Measurements from ENCODE around the gene PDS5A.
"Not testable (repeated sequence)": the region's sequence is repeated elsewhere in the genome, so short reads cannot be mapped to it uniquely, and the experiment has no call there.

Gene PDS5A

DNA sequence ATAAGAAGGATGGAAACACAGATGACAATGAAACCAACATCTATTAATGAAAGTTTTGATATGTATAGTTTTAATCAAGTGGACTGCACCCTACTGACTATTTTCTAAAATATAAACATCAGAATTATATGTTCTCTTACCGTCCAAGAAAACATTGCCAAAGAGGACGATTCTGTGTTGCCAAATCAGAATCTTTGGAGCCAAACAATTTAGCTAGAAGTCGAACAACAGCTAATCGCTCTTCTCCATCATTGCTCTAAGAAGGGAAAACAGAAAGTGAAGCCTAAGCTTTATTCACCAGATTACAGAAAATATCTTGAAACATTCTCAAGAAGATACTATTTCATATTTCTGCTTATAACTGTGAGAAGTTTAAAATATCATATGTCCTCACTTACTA, 64.2 kb downstream of the PDS5A start:
- Histone ChIP-seq H3K4me3 (replicated peaks; ENCODE audit: insufficient read depth, low read length) (no peak overlapping the region), H3K27me3 (ENCODE audit: insufficient read depth, poor library complexity, severe bottlenecking) (no peaks in the 10 kb centered on the region), H3K27ac (replicated peaks) (no peak overlapping the region)
- no peak for DNase-seq (ENCODE audit: low read depth in 1 of 2, low spot score in 1 of 2)
- TF ChIP-seq GABPA (IDR thresholded peaks at IDR 0.05; ENCODE audit: low read depth) (no peak), SPI1 (IDR thresholded peaks at IDR 0.05; ENCODE audit: borderline replicate concordance, low read depth) (no peak), POLR2AphosphoS5 (IDR thresholded peaks at IDR 0.05; ENCODE audit: low read depth) (no peak)
- TF ChIP-seq, protein P1, sequence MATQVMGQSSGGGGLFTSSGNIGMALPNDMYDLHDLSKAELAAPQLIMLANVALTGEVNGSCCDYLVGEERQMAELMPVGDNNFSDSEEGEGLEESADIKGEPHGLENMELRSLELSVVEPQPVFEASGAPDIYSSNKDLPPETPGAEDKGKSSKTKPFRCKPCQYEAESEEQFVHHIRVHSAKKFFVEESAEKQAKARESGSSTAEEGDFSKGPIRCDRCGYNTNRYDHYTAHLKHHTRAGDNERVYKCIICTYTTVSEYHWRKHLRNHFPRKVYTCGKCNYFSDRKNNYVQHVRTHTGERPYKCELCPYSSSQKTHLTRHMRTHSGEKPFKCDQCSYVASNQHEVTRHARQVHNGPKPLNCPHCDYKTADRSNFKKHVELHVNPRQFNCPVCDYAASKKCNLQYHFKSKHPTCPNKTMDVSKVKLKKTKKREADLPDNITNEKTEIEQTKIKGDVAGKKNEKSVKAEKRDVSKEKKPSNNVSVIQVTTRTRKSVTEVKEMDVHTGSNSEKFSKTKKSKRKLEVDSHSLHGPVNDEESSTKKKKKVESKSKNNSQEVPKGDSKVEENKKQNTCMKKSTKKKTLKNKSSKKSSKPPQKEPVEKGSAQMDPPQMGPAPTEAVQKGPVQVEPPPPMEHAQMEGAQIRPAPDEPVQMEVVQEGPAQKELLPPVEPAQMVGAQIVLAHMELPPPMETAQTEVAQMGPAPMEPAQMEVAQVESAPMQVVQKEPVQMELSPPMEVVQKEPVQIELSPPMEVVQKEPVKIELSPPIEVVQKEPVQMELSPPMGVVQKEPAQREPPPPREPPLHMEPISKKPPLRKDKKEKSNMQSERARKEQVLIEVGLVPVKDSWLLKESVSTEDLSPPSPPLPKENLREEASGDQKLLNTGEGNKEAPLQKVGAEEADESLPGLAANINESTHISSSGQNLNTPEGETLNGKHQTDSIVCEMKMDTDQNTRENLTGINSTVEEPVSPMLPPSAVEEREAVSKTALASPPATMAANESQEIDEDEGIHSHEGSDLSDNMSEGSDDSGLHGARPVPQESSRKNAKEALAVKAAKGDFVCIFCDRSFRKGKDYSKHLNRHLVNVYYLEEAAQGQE (IDR thresholded peaks at IDR 0.05; ENCODE audit: insufficient replicate concordance, low read depth) = no peak
- TF ChIP-seq, protein P2, sequence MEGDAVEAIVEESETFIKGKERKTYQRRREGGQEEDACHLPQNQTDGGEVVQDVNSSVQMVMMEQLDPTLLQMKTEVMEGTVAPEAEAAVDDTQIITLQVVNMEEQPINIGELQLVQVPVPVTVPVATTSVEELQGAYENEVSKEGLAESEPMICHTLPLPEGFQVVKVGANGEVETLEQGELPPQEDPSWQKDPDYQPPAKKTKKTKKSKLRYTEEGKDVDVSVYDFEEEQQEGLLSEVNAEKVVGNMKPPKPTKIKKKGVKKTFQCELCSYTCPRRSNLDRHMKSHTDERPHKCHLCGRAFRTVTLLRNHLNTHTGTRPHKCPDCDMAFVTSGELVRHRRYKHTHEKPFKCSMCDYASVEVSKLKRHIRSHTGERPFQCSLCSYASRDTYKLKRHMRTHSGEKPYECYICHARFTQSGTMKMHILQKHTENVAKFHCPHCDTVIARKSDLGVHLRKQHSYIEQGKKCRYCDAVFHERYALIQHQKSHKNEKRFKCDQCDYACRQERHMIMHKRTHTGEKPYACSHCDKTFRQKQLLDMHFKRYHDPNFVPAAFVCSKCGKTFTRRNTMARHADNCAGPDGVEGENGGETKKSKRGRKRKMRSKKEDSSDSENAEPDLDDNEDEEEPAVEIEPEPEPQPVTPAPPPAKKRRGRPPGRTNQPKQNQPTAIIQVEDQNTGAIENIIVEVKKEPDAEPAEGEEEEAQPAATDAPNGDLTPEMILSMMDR (IDR thresholded peaks at IDR 0.05; ENCODE audit: insufficient read depth, low read length) = no peak

DNA sequence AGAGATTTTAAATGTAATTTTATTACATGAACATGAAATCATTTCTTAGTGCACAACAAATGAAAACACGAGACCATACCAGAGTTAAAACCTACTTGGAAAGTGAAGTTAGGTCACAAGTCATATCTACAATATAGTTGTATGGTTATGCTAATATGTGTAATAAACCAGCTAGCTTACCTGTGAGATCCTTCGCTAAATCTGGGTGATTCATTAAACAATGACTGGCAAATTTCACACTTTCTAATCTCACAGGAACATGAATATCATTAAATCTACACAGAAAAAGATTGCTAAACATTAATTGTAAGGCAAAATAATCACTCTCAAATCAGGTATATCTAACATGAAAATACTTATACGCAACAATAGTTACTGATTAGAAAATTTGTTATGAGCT, 67.6 kb downstream of the PDS5A start:
- H3K4me3 ChIP-seq (replicated peaks; ENCODE audit: insufficient read depth, low read length) = no peak overlapping the region
- H3K27me3 ChIP-seq (ENCODE audit: insufficient read depth, poor library complexity, severe bottlenecking) = no peaks in the 10 kb centered on the region
- DNase-seq (ENCODE audit: low read depth in 1 of 2, low spot score in 1 of 2) = no peak
- H3K27ac ChIP-seq (replicated peaks) = no peak overlapping the region
- TF ChIP-seq GABPA (IDR thresholded peaks at IDR 0.05; ENCODE audit: low read depth) = no peak
- no peak for TF ChIP-seq POLR2AphosphoS5 (IDR thresholded peaks at IDR 0.05; ENCODE audit: low read depth)
- TF ChIP-seq SPI1 (IDR thresholded peaks at IDR 0.05; ENCODE audit: borderline replicate concordance, low read depth) = no peak

DNA sequence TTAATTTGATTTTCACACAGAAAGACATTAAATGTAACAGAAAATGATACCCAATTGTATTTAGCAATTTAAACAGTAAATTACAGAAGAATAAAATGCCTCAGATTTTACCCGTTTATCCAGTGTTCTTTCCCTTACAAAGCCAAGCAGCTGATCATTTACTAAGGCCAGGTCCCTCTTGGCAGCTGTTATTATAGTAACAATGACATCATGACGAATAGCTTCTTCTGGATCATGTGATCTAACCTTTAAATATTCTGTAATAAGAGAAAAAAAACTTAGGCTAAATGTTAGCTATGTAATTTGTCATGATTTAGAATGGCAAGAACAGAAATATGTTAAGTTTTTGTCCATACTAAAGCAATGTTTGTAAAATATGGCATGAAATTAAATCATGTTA, 69.4 kb downstream of the PDS5A start:
- TF ChIP-seq POLR2AphosphoS5 (IDR thresholded peaks at IDR 0.05; ENCODE audit: low read depth) (no peak), GABPA (IDR thresholded peaks at IDR 0.05; ENCODE audit: low read depth) (no peak), SPI1 (IDR thresholded peaks at IDR 0.05; ENCODE audit: borderline replicate concordance, low read depth) (no peak)
- TF ChIP-seq, protein P1 (IDR thresholded peaks at IDR 0.05; ENCODE audit: insufficient replicate concordance, low read depth) = no peak
- TF ChIP-seq, protein P2 (IDR thresholded peaks at IDR 0.05; ENCODE audit: insufficient read depth, low read length) = no peak
- Histone ChIP-seq H3K27me3 (ENCODE audit: insufficient read depth, poor library complexity, severe bottlenecking) (no peaks in the 10 kb centered on the region), H3K27ac (replicated peaks) (no peak overlapping the region), H3K4me3 (replicated peaks; ENCODE audit: insufficient read depth, low read length) (no peak overlapping the region)
- no peak for DNase-seq (ENCODE audit: low read depth in 1 of 2, low spot score in 1 of 2)

DNA sequence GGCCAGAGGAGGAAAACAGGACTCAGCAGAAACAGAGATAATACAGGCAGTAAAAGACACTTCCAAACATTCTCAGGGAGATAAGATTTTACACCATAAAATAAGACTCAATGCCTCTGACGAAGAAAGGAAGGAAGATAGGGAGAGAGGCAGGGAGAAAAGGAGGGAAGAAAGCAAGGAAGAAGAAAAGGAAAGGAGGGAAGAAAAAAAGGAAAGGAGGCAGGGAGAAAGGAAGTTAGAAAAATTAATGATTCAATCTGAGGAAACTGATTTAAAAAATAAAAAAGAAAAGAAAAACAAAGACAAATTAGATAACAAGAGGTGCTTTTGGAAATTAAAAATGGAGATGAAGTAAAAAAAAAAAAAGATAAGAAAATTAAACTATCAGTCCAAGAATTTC, 72.1 kb downstream of the PDS5A start:
- TF ChIP-seq GABPA (IDR thresholded peaks at IDR 0.05; ENCODE audit: low read depth) (no peak), POLR2AphosphoS5 (IDR thresholded peaks at IDR 0.05; ENCODE audit: low read depth) (no peak)
- Histone ChIP-seq H3K27me3 (ENCODE audit: insufficient read depth, poor library complexity, severe bottlenecking) (no peaks in the 10 kb centered on the region), H3K4me3 (replicated peaks; ENCODE audit: insufficient read depth, low read length) (no peak overlapping the region), H3K27ac (replicated peaks) (no peak overlapping the region)
- no peak for DNase-seq (ENCODE audit: low read depth in 1 of 2, low spot score in 1 of 2)

DNA sequence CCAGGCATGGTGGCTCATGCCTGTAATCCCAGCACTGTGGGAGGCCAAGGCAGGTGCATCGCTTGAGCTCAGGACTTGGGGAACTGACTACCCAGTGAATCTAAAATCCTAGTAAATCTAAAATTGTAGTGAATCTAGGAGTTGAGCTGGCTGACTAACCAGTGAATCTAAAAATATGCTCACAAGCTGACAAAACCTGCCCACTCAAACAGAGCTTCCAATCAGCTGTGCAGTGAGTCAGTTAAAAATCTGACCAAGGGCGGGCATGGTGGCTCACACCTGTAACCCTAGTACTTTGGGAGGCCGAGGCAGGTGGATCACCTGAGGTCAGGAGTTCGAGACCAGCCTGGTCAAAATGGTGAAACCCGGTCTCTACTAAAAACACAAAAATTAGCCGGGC, 72.7 kb downstream of the PDS5A start:
- not testable (repeated sequence) for H3K27ac ChIP-seq (replicated peaks); H3K27me3 ChIP-seq (ENCODE audit: insufficient read depth, poor library complexity, severe bottlenecking); H3K4me3 ChIP-seq (replicated peaks; ENCODE audit: insufficient read depth, low read length); DNase-seq (ENCODE audit: low read depth in 1 of 2, low spot score in 1 of 2)

All from HL-60 (cell line).